ENCODE measurements around the gene LRP1B.
"Not testable (repeated sequence)": the region's sequence is repeated elsewhere in the genome, so short reads cannot be mapped to it uniquely, and the experiment has no call there.

The LRP1B gene

GRCh38 chr2:140667203-140667602 lies 1463.6 kb downstream of the LRP1B start:
- no peak for TF ChIP-seq CTCF (conservative IDR thresholded peaks at IDR 0.05; ENCODE audit: low read depth, low read length)
- no peak overlapping the region for H3K4me3 ChIP-seq (ENCODE audit: low read length)
- DNase-seq (ENCODE audit: low read depth): no peak

- DNase-seq (ENCODE audit: low read depth): no peak
- TF ChIP-seq CTCF (conservative IDR thresholded peaks at IDR 0.05; ENCODE audit: low read depth, low read length): no peak
- H3K4me3 ChIP-seq (ENCODE audit: low read length): no peak overlapping the region
Observed at GRCh38 chr2:140662504-140662903, 1468.3 kb downstream of the LRP1B start.

- no peak for TF ChIP-seq CTCF (conservative IDR thresholded peaks at IDR 0.05; ENCODE audit: low read depth, low read length)
- no peak overlapping the region for H3K4me3 ChIP-seq (ENCODE audit: low read length)
- no peak for DNase-seq (ENCODE audit: low read depth)
Observed at GRCh38 chr2:140658760-140659692, 1471.8 kb downstream of the LRP1B start.

- TF ChIP-seq CTCF (conservative IDR thresholded peaks at IDR 0.05; ENCODE audit: low read depth, low read length): no peak
- no peak overlapping the region for H3K4me3 ChIP-seq (ENCODE audit: low read length)
- DNase-seq (ENCODE audit: low read depth): peak; percentile 52
Observed at GRCh38 chr2:140657657-140658056, 1473.2 kb downstream of the LRP1B start.

- no peak for TF ChIP-seq CTCF (conservative IDR thresholded peaks at IDR 0.05; ENCODE audit: low read depth, low read length)
- DNase-seq (ENCODE audit: low read depth): no peak
- H3K4me3 ChIP-seq (ENCODE audit: low read length): no peak overlapping the region
Observed at GRCh38 chr2:140654565-140654964, 1476.3 kb downstream of the LRP1B start.

GRCh38 chr2:140650825-140651224 lies 1480.0 kb downstream of the LRP1B start:
- no peak for DNase-seq (ENCODE audit: low read depth)
- H3K4me3 ChIP-seq (ENCODE audit: low read length): no peak overlapping the region
- TF ChIP-seq CTCF (conservative IDR thresholded peaks at IDR 0.05; ENCODE audit: low read depth, low read length): no peak

- not testable (repeated sequence) for DNase-seq (ENCODE audit: low read depth); H3K4me3 ChIP-seq (ENCODE audit: low read length)
Observed at GRCh38 chr2:140650134-140650533, 1480.7 kb downstream of the LRP1B start.
